GM12864 (cell line): ENCODE data around the gene PLEKHF1.

Experiments used
- DNase-seq: peaks from one replicate; pipeline ENCODE4 v3.0.0-alpha.2; 2011; ENCODE audit warnings: low read depth
- H3K4me3 ChIP-seq: 2 replicates; pipeline ENCODE4 v1.5.1; 2011; ENCODE audit warnings: mild to moderate bottlenecking, low read depth, low read length, control low read depth
- TF ChIP-seq, protein P1 (sequence below): IDR thresholded peaks from 2 replicates; pipeline ENCODE4 v1.5.1; 2011; ENCODE audit warnings: low read depth, mild to moderate bottlenecking, moderate library complexity, low read length, control low read depth, inconsistent platforms; ENCODE audit errors: missing control alignments

PLEKHF1 gene

DNA sequence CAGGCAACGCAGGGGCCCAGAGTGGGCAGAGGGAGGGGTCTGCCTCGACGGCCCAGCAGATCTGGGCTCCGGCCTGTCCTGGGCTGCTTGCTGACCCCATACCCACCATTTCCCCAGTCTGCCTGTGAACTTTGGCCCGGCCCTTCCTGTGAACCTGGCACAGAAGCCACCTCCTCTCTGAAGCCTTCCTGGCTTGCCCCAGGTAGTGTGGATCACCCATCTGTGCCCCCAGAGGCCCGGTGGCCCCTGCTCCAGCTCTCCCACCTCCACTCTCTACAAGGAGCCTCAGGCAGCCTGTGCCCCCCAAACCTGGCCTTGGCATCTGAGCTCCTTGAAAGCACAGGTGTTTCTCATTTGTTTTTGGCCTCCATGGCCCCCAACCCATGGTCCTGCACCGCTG is 15.7 kb downstream of the PLEKHF1 start:
- TF ChIP-seq, protein P1, sequence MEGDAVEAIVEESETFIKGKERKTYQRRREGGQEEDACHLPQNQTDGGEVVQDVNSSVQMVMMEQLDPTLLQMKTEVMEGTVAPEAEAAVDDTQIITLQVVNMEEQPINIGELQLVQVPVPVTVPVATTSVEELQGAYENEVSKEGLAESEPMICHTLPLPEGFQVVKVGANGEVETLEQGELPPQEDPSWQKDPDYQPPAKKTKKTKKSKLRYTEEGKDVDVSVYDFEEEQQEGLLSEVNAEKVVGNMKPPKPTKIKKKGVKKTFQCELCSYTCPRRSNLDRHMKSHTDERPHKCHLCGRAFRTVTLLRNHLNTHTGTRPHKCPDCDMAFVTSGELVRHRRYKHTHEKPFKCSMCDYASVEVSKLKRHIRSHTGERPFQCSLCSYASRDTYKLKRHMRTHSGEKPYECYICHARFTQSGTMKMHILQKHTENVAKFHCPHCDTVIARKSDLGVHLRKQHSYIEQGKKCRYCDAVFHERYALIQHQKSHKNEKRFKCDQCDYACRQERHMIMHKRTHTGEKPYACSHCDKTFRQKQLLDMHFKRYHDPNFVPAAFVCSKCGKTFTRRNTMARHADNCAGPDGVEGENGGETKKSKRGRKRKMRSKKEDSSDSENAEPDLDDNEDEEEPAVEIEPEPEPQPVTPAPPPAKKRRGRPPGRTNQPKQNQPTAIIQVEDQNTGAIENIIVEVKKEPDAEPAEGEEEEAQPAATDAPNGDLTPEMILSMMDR, result no peak
- DNase-seq, result no peak

DNA sequence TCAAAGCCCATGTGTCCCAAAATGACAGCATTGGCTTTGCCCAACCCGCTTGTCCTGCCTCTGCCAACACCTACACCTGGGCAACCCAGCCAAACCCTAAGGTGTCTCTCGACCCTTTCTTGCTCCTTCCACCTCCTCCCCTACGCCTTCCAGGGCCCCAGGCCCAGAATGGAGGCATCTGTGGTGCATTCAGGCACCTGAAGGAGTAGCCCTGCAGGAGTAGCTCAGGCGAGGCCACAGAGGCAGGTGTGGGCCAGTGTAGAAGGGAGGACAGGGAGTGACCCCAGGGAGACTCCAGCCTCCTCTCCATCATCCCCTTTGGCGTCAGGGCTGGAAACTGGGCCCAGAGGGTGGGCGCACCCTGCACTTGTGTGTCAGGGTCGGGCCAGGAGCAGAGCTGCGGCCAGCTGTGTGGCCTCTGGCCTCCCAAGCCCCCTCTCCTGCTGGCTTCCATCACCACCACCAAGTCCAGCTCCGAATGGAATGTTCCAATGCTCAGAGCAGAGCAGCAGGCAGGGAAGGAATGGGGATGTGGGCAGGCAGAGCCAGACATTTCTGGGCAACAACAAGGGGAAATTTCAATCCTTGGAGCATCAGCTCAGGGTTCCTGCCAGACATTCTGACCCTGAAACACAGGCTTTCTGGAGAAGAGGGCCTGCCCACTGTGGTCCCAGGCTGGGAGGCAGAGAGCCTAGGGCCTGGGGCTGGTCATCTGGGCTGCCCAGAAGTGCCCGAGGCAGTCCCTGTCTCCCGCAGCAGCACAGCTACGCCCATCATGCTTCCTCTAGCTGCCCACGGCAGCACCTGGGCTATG is 16.4 kb downstream of the PLEKHF1 start:
- H3K4me3 ChIP-seq, result no peak overlapping the region
- no peak for DNase-seq
- TF ChIP-seq, protein P1, result no peak

More for the DNA sequence above, 15.7 kb downstream of the PLEKHF1 start:
- no peak overlapping the region for H3K4me3 ChIP-seq

DNA sequence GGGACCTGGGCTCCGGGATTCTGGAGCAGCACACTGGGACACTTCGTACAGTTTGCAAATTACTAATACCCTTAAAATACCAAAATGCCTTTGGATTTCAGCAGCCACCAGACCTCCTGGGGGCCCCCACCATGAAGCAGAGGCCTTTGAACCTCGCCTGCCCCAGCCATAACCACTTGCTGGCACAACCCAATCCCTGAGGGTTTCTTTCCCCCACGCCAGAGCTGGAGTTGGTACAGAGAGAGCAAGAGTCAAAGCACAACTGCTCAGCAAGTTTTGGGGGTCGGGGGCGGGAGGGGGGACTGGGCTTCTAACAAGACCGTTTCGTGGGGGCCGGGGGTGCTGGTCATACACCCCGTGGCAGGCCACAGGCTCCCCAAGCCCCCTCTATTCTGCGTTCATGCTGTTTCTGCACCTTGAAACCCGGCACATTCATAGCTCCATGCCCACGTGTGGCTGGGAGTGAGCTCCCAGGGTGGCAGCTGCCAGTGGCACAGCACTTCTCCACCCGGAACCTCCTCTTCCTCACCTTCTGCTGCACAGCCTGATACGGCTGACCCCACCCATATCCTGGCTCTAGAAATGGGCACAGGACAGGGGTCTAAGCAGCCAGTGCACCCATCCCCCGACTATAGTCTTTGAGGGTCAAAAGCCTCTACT is 17.1 kb downstream of the PLEKHF1 start:
- TF ChIP-seq, protein P1, result no peak
- DNase-seq, result no peak
- no peak overlapping the region for H3K4me3 ChIP-seq

DNA sequence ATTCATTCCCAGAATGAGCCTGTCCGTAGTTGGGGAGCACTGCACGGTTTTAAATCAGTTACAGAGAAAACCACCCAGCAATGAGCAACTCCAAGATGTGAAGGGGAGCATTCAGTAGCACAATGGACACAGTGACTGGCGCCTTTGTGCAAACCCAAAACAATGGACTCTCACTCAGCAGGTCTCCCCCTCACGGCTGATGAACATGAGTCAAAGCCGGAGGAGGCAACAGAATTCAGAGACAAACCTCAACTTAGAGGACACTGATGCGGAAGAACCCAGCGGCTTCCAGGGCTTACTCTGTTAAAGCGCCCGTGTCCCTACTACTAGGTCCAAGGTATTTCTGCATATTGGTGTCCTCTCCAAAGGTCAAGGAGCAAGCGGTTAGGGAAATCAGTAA is 17.7 kb downstream of the PLEKHF1 start:
- DNase-seq, result no peak
- TF ChIP-seq, protein P1, result no peak
- H3K4me3 ChIP-seq, result no peak overlapping the region

DNA sequence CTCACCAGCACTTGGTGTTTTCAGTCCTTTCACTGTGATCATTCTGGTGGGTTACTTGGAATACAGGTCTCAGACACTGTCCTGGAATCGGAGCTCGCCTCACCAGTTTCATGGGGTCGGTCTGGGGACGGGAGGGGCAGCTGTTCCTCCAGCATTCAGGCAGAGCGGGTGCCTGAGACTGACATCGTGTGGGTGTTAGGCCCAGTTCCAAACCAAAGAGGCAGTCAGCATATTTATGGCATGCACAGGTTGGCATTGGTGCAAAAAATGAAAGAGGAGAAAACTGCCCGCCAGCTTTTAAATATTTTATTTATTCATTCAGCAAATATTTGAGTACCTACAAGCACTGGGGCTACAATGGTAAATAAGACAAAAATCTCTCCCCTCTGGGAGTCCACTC is 20.1 kb downstream of the PLEKHF1 start:
- TF ChIP-seq, protein P1, result no peak
- no peak for DNase-seq

DNA sequence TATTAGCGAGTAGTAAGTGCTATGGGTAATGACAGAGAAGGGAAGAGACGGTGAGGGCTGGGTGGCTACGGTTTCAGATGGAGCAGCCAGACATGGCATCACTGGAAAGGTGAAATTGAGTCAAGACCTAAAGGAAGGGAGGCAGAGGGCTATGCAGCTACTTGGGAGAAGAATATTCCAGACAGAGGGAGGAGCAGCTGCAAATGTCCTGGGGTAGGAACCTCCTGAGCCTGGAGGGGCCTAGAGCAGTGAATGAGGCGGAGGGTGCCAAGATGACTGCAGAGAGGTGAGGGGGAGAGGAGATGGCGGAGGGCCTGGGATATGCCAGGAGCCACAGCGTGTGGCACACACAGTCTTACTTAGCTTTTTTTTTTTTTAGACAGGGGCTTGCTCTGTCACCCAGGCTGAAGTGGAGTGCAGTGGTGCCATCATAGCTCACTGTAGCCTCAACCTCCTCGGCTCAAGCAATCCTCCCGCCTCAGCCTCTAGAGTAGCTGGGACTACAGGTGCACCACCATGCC is 21.1 kb downstream of the PLEKHF1 start:
- TF ChIP-seq, protein P1, result no peak
- no peak overlapping the region for H3K4me3 ChIP-seq
- no peak for DNase-seq

More for the DNA sequence above, 20.1 kb downstream of the PLEKHF1 start:
- H3K4me3 ChIP-seq, result no peak overlapping the region
